GM12872 (cell line): Measurements from ENCODE around the gene ZMIZ1.

Source experiments
- TF ChIP-seq, protein P1 (sequence below): IDR thresholded peaks from 3 replicates; pipeline ENCODE4 v1.5.1; 2011; ENCODE audit warnings: low read depth, mild to moderate bottlenecking, low read length, moderate library complexity; ENCODE audit not compliant: insufficient read depth

ZMIZ1 gene

GRCh38 chr10:79182781-79183467, 114.2 kb downstream of the ZMIZ1 start:
- TF ChIP-seq, protein P1, sequence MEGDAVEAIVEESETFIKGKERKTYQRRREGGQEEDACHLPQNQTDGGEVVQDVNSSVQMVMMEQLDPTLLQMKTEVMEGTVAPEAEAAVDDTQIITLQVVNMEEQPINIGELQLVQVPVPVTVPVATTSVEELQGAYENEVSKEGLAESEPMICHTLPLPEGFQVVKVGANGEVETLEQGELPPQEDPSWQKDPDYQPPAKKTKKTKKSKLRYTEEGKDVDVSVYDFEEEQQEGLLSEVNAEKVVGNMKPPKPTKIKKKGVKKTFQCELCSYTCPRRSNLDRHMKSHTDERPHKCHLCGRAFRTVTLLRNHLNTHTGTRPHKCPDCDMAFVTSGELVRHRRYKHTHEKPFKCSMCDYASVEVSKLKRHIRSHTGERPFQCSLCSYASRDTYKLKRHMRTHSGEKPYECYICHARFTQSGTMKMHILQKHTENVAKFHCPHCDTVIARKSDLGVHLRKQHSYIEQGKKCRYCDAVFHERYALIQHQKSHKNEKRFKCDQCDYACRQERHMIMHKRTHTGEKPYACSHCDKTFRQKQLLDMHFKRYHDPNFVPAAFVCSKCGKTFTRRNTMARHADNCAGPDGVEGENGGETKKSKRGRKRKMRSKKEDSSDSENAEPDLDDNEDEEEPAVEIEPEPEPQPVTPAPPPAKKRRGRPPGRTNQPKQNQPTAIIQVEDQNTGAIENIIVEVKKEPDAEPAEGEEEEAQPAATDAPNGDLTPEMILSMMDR = no peak

DNA sequence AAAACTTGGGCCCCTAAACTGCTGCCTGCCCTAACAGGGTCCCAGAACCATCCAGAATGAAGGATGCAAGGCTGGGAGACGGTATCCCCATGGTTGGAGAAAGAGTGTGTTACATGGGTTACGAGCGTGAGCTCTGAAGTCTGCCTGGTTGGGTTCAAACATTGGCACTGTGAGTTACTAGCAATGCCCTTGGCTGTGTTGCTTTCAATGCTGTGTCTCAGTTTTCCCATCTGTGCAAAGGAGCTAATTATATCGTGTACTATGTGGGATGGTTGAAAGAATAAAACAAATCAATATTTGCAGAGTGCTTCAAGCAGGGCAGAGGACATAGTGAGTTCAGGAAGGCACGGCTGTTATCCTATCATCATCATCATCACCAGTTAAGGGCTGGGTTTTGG, 114.7 kb downstream of the ZMIZ1 start:
- TF ChIP-seq, protein P1 = no peak

- TF ChIP-seq, protein P1 = no peak
These were observed 115.4 kb downstream of the ZMIZ1 start for GRCh38 chr10:79184145-79184625.

- TF ChIP-seq, protein P1 = no peak
These were observed 115.9 kb downstream of the ZMIZ1 start for GRCh38 chr10:79184657-79185056.

GRCh38 chr10:79185067-79185774, 116.5 kb downstream of the ZMIZ1 start:
- TF ChIP-seq, protein P1 = no peak

DNA sequence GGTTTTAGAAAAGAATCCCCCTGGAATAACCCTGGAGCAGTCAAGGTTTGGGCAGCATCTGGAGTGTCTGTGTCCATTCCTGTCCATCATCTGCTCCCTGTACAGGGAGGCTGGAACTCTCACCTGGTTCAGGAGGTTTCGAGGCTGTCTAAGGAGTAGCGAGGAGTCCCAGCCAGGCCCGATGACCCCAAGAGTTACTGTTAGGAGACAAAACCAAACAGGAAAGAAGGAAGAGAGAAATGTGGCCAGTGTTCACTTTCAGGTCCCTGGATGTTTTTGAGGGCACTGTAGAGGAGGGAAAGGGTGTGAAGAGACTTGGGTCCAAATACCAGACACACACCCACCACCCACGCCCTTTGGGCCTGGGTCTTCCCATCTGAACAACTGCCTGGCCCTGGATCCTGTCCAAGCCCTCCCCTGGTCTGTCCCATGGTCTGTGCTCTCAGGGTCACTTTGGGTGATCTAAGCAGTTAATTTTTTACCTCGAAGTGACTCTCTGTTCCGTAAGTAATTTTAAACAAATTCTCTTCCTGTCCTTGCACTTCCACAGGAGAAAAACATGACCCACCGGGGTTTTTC, 117.1 kb downstream of the ZMIZ1 start:
- TF ChIP-seq, protein P1 = no peak

- TF ChIP-seq, protein P1 = 0 out of 3 replicates have a peak, but pooled peaks have one; percentile 11
These were observed 117.8 kb downstream of the ZMIZ1 start for GRCh38 chr10:79186486-79187120.
